Astrocyte (in vitro differentiated cells and primary cell): ENCODE data around the gene PLB1. TPM values are rescaled to one million over a fixed set of nuclear protein-coding genes. Genes with fewer than 3 reads are reported as not detected.
A peak's percentile ranks its signal among the peaks of the same experiment; 100 is the strongest.
"Not testable (repeated sequence)": the region's sequence is repeated elsewhere in the genome, so short reads cannot be mapped to it uniquely, and the experiment has no call there.

Experiments
- DNase-seq: peaks from one replicate; pipeline ENCODE4 v3.0.0-alpha.2; 2010; ENCODE audit warnings: low read depth
- FAIRE-seq: peaks from 2 replicates; lab custom pipeline; 2011; peaks lifted over from hg19 to GRCh38; lab: Jason Lieb, UNC
- H2AFZ ChIP-seq: 2 replicates; pipeline ENCODE4 v1.6.0; 2012; ENCODE audit warnings: low read depth, low read length, inconsistent platforms
- H3K27ac ChIP-seq: 2 replicates; pipeline ENCODE4 v1.5.1; 2011; ENCODE audit warnings: low read depth, low read length, inconsistent platforms
- H3K27me3 ChIP-seq: 2 replicates; pipeline ENCODE4 v1.6.0; 2011; ENCODE audit warnings: low read length, inconsistent platforms; ENCODE audit not compliant: insufficient read depth
- H3K36me3 ChIP-seq: 2 replicates; pipeline ENCODE4 v1.5.1; 2011; ENCODE audit warnings: low read length, inconsistent platforms; ENCODE audit not compliant: insufficient read depth
- H3K4me1 ChIP-seq: 2 replicates; pipeline ENCODE4 v1.5.1; 2011; ENCODE audit warnings: low read length, inconsistent platforms; ENCODE audit not compliant: insufficient read depth
- H3K4me2 ChIP-seq: 2 replicates; pipeline ENCODE4 v1.6.0; 2012; ENCODE audit warnings: low read length, inconsistent platforms
- H3K4me3 ChIP-seq: 2 replicates; pipeline ENCODE4 v1.5.1; 2011; ENCODE audit warnings: low read depth, mild to moderate bottlenecking, low read length, inconsistent platforms; ENCODE audit not compliant: insufficient read depth
- H3K79me2 ChIP-seq: 2 replicates; pipeline ENCODE4 v1.6.0; 2012; ENCODE audit warnings: mild to moderate bottlenecking, low read length, inconsistent platforms; ENCODE audit not compliant: insufficient read depth
- H3K9ac ChIP-seq: 2 replicates; pipeline ENCODE4 v1.6.0; 2012; ENCODE audit warnings: mild to moderate bottlenecking, low read length, inconsistent platforms
- H3K9me3 ChIP-seq: 2 replicates; pipeline ENCODE4 v1.5.1; 2012; ENCODE audit warnings: low read depth, mild to moderate bottlenecking, low read length, inconsistent platforms; ENCODE audit not compliant: insufficient read depth
- H4K20me1 ChIP-seq: 2 replicates; pipeline ENCODE4 v1.6.0; 2012; ENCODE audit warnings: low read length, inconsistent platforms; ENCODE audit not compliant: insufficient read depth
- H3K27ac Mint-ChIP-seq: one replicate; pipeline ENCODE4 v1.8.0; 2021; ENCODE audit warnings: mild to moderate bottlenecking, mixed read lengths; ENCODE audit not compliant: unreplicated experiment
- H3K27me3 Mint-ChIP-seq: one replicate; pipeline ENCODE4 v1.8.0; 2021; ENCODE audit warnings: low read depth, mixed read lengths; ENCODE audit not compliant: unreplicated experiment
- H3K36me3 Mint-ChIP-seq: one replicate; pipeline ENCODE4 v1.8.0; 2021; ENCODE audit warnings: low read depth, mixed read lengths; ENCODE audit not compliant: unreplicated experiment
- H3K4me1 Mint-ChIP-seq: one replicate; pipeline ENCODE4 v1.8.0; 2021; ENCODE audit warnings: low read depth, mixed read lengths; ENCODE audit not compliant: unreplicated experiment
- H3K4me3 Mint-ChIP-seq: one replicate; pipeline ENCODE4 v1.8.0; 2021; ENCODE audit warnings: mild to moderate bottlenecking, moderate library complexity, mixed read lengths; ENCODE audit not compliant: unreplicated experiment
- H3K9me3 Mint-ChIP-seq: one replicate; pipeline ENCODE4 v1.8.0; 2021; ENCODE audit warnings: mild to moderate bottlenecking, mixed read lengths; ENCODE audit not compliant: unreplicated experiment
- CTCF ChIP-seq: IDR thresholded peaks from 2 replicates; pipeline ENCODE4 v1.5.1; 2011; ENCODE audit warnings: low read depth, mild to moderate bottlenecking, inconsistent platforms, low read length, moderate library complexity; ENCODE audit not compliant: insufficient read depth
- EZH2 ChIP-seq: IDR thresholded peaks from 2 replicates; pipeline ENCODE4 v1.6.1; 2012; ENCODE audit warnings: mild to moderate bottlenecking, low read length, inconsistent platforms; ENCODE audit not compliant: insufficient read depth
- total RNA-seq: library from RNA; stranded (reverse); gene quantifications from 2 replicates; pipeline ENCODE4 v1.2.1, GENCODE V29; 2021

Gene PLB1
- total RNA-seq, 1 donor from 2014 or later = 0.98 TPM

GRCh38 chr2:28664120-28664842 lies 168.4 kb downstream of the PLB1 start:
- Histone ChIP-seq H3K27ac (peak overlapping the region; percentile 35), H3K9ac (peak overlapping the region; percentile 48), H3K79me2 (no peaks in the 10 kb centered on the region), H3K27me3 (no peaks in the 10 kb centered on the region), H3K4me2 (peak overlapping the region; percentile 63), H3K36me3 (no peaks in the 10 kb centered on the region), H2AFZ (peak overlapping the region; percentile 57), H4K20me1 (no peaks in the 10 kb centered on the region), H3K4me1 (peaks cover 43% of the 10 kb centered on the region), H3K4me3 (no peak overlapping the region), H3K9me3 (no peaks in the 10 kb centered on the region)
- H3K9me3 Mint-ChIP-seq = peaks cover 2% of the 10 kb centered on the region
- no peak for TF ChIP-seq CTCF
- TF ChIP-seq EZH2 = no peak
- no peak overlapping the region for H3K4me3 Mint-ChIP-seq
- H3K36me3 Mint-ChIP-seq = no peaks in the 10 kb centered on the region
- H3K4me1 Mint-ChIP-seq = peaks cover 41% of the 10 kb centered on the region
- peaks cover 2% of the 10 kb centered on the region for H3K27me3 Mint-ChIP-seq
- peak overlapping the region; percentile 67 for H3K27ac Mint-ChIP-seq
- DNase-seq = no peak
- no peak for FAIRE-seq

GRCh38 chr2:28665041-28665704 lies 169.3 kb downstream of the PLB1 start:
- Mint-ChIP-seq H3K27ac (peak overlapping the region; percentile 67), H3K36me3 (no peaks in the 10 kb centered on the region), H3K4me1 (peaks cover 41% of the 10 kb centered on the region), H3K27me3 (peaks cover 2% of the 10 kb centered on the region), H3K4me3 (no peak overlapping the region), H3K9me3 (peaks cover 5% of the 10 kb centered on the region)
- Histone ChIP-seq H3K79me2 (no peaks in the 10 kb centered on the region), H3K9me3 (no peaks in the 10 kb centered on the region), H3K4me2 (peak overlapping the region; percentile 63), H3K27ac (no peak overlapping the region), H3K9ac (peak overlapping the region; percentile 48), H3K4me1 (peaks cover 43% of the 10 kb centered on the region), H4K20me1 (no peaks in the 10 kb centered on the region), H3K27me3 (no peaks in the 10 kb centered on the region), H2AFZ (peak overlapping the region; percentile 57), H3K4me3 (no peak overlapping the region), H3K36me3 (no peaks in the 10 kb centered on the region)
- no peak for FAIRE-seq
- TF ChIP-seq CTCF (no peak), EZH2 (no peak)
- peak; percentile 77 for DNase-seq

- H3K9me3 Mint-ChIP-seq, FAIRE-seq, H3K27ac ChIP-seq, H3K9me3 ChIP-seq, H4K20me1 ChIP-seq, H3K36me3 Mint-ChIP-seq, H3K27me3 Mint-ChIP-seq, H3K27me3 ChIP-seq, H3K4me3 ChIP-seq, H3K79me2 ChIP-seq, H2AFZ ChIP-seq, DNase-seq, H3K4me2 ChIP-seq, H3K4me3 Mint-ChIP-seq, H3K9ac ChIP-seq, H3K36me3 ChIP-seq: not testable (repeated sequence)
- peaks cover 41% of the 10 kb centered on the region for H3K4me1 Mint-ChIP-seq
- H3K4me1 ChIP-seq = peaks cover 43% of the 10 kb centered on the region
- H3K27ac Mint-ChIP-seq = peak overlapping the region; percentile 67
Observed at GRCh38 chr2:28665811-28666377, 170.0 kb downstream of the PLB1 start.
